GM11168 (cell line): ENCODE data around the gene NOL12.

Experiments
- in situ Hi-C: fragments of 300-500 bp; cut with MboI; formaldehyde crosslinking; loops from one replicate; pipeline ENCODE4 v1.12.0; 2022; ENCODE audit warnings: low sequenced_read_pairs; ENCODE audit not compliant: unreplicated experiment

NOL12 gene

DNA sequence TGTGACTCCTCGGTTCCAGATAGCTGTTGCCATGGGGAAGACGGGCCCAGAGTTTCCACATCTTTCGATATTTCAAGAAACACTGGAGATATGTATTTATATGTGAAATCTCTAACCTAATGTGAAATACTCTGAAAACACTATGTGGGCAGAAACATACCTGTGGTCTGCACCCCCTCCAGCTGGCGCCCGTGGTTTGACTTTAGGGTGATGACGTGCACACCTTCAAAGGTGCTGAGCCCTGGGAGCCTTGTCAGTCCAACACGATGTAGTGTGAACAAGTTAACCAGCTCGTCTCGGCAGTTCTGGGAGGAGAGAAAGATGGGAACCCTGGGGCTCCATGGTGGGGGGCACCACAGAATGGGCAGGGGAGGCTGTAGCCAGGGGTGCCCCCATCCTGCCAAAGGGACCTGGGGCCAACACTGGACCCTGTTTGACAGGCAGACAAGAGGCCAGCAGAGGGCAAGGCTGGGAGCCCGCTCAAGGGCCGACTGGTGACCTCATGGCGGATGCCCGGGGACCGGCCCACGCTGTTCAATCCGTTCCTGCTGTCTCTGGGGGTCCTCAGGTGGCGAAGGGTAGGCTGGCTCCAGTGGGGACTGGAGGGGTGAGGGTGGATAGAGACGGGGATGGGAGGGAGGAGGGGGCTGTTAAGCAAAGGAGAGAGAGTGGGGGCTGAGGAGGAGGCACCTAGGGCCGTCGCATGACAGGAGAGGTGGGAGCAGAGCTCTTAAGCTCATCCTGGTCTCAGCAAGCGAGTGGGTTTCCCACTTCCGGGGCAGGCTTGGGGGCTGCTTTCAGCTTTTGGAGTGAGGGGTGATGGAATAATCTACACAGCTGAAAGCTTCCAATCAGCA lies 54.5 kb downstream of the NOL12 start:
- in situ Hi-C loops = no loop called here

GRCh38 chr22:37741312-37741795 lies 55.2 kb downstream of the NOL12 start:
- in situ Hi-C loops = no loop called here

GRCh38 chr22:37742376-37743171 lies 56.4 kb downstream of the NOL12 start:
- in situ Hi-C loops = no loop called here
